Measurements from ENCODE around the gene CDYL2. TPM values are rescaled to one million over a fixed set of nuclear protein-coding genes. Genes with fewer than 3 reads are reported as not detected.

The CDYL2 gene
- total RNA-seq, 1 donor from 2014 or later = 8.4 TPM

- H3K27me3 ChIP-seq (ENCODE audit: control insufficient read depth, insufficient read depth, low read length) = no peaks in the 10 kb centered on the region
- TF ChIP-seq CTCF (IDR thresholded peaks at IDR 0.05; ENCODE audit: insufficient read depth, low read length, poor library complexity, severe bottlenecking) = no peak
- H3K4me3 ChIP-seq (ENCODE audit: low read depth, low read length) = no peak overlapping the region
- H3K36me3 ChIP-seq (ENCODE audit: control insufficient read depth, insufficient read depth, low read length) = no peaks in the 10 kb centered on the region
- DNase-seq (ENCODE audit: low read depth) = no peak
These were observed 19.4 kb downstream of the CDYL2 start for GRCh38 chr16:80784951-80785350.

GRCh38 chr16:80778703-80779102, 25.7 kb downstream of the CDYL2 start:
- TF ChIP-seq CTCF (IDR thresholded peaks at IDR 0.05; ENCODE audit: insufficient read depth, low read length, poor library complexity, severe bottlenecking) = no peak
- no peak for DNase-seq (ENCODE audit: low read depth)

GRCh38 chr16:80776856-80777255, 27.5 kb downstream of the CDYL2 start:
- Histone ChIP-seq H3K4me3 (ENCODE audit: low read depth, low read length) (no peak overlapping the region), H3K36me3 (ENCODE audit: control insufficient read depth, insufficient read depth, low read length) (no peaks in the 10 kb centered on the region), H3K27me3 (ENCODE audit: control insufficient read depth, insufficient read depth, low read length) (no peaks in the 10 kb centered on the region)
- no peak for TF ChIP-seq CTCF (IDR thresholded peaks at IDR 0.05; ENCODE audit: insufficient read depth, low read length, poor library complexity, severe bottlenecking)
- DNase-seq (ENCODE audit: low read depth) = no peak

More at GRCh38 chr16:80778703-80779102, 25.7 kb downstream of the CDYL2 start:
- no peak overlapping the region for H3K4me3 ChIP-seq (ENCODE audit: low read depth, low read length)
- H3K27me3 ChIP-seq (ENCODE audit: control insufficient read depth, insufficient read depth, low read length) = no peaks in the 10 kb centered on the region
- H3K36me3 ChIP-seq (ENCODE audit: control insufficient read depth, insufficient read depth, low read length) = no peaks in the 10 kb centered on the region

GRCh38 chr16:80775450-80775849, 28.9 kb downstream of the CDYL2 start:
- no peak for DNase-seq (ENCODE audit: low read depth)
- Histone ChIP-seq H3K27me3 (ENCODE audit: control insufficient read depth, insufficient read depth, low read length) (no peaks in the 10 kb centered on the region), H3K36me3 (ENCODE audit: control insufficient read depth, insufficient read depth, low read length) (no peaks in the 10 kb centered on the region), H3K4me3 (ENCODE audit: low read depth, low read length) (no peak overlapping the region)
- TF ChIP-seq CTCF (IDR thresholded peaks at IDR 0.05; ENCODE audit: insufficient read depth, low read length, poor library complexity, severe bottlenecking) = no peak

GRCh38 chr16:80766798-80767197, 37.6 kb downstream of the CDYL2 start:
- DNase-seq (ENCODE audit: low read depth) = no peak
- Histone ChIP-seq H3K27me3 (ENCODE audit: control insufficient read depth, insufficient read depth, low read length) (no peaks in the 10 kb centered on the region), H3K36me3 (ENCODE audit: control insufficient read depth, insufficient read depth, low read length) (no peaks in the 10 kb centered on the region), H3K4me3 (ENCODE audit: low read depth, low read length) (no peak overlapping the region)
- TF ChIP-seq CTCF (IDR thresholded peaks at IDR 0.05; ENCODE audit: insufficient read depth, low read length, poor library complexity, severe bottlenecking) = no peak

GRCh38 chr16:80759419-80760162, 44.8 kb downstream of the CDYL2 start:
- TF ChIP-seq CTCF (IDR thresholded peaks at IDR 0.05; ENCODE audit: insufficient read depth, low read length, poor library complexity, severe bottlenecking) = no peak
- no peaks in the 10 kb centered on the region for H3K36me3 ChIP-seq (ENCODE audit: control insufficient read depth, insufficient read depth, low read length)
- no peaks in the 10 kb centered on the region for H3K27me3 ChIP-seq (ENCODE audit: control insufficient read depth, insufficient read depth, low read length)
- no peak overlapping the region for H3K4me3 ChIP-seq (ENCODE audit: low read depth, low read length)
- DNase-seq (ENCODE audit: low read depth) = no peak
